OCI-LY3 (cell line): ENCODE results near the gene RNF227.

Source experiments
- H2AFZ ChIP-seq: fragments of 200-600, 300-600 bp; shearing (Covaris generic); 2 replicates; pipeline ENCODE4 v1.6.0; 2014; ENCODE audit warnings: antibody characterized with exemption, low read depth, low read length
- H3K27ac ChIP-seq: fragments of 200-600, 300-600 bp; sonication (generic); 2 replicates; pipeline ENCODE4 v1.5.1; 2014; ENCODE audit warnings: mild to moderate bottlenecking, low read length, moderate library complexity, mixed read lengths
- H3K27me3 ChIP-seq: fragments of 200-600, 300-600 bp; sonication (generic); 2 replicates; pipeline ENCODE4 v1.6.1; 2014; ENCODE audit warnings: low read depth, low read length, mixed read lengths
- H3K36me3 ChIP-seq: fragments of 200-600, 300-600 bp; sonication (generic); replicated peaks from 2 replicates; pipeline ENCODE3; 2014; ENCODE audit warnings: low read depth, low read length, mixed read lengths
- H3K4me1 ChIP-seq: fragments of 300-600, 200-600 bp; sonication (generic); 2 replicates; pipeline ENCODE4 v1.6.1; 2014; ENCODE audit warnings: low read length, mixed read lengths
- H3K4me2 ChIP-seq: fragments of 200-600, 300-600 bp; sonication (generic); 2 replicates; pipeline ENCODE4 v1.6.1; 2014; ENCODE audit warnings: low read length, mixed read lengths
- H3K4me3 ChIP-seq: fragments of 300-600, 200-600 bp; sonication (generic); 2 replicates; pipeline ENCODE4 v1.5.1; 2014; ENCODE audit warnings: antibody characterized with exemption, mild to moderate bottlenecking, low read length, moderate library complexity
- H3K79me2 ChIP-seq: fragments of 300-600, 200-600 bp; shearing (Covaris generic); 2 replicates; pipeline ENCODE4 v1.6.1; 2014; ENCODE audit warnings: mild to moderate bottlenecking, low read length, mixed read lengths
- H3K9ac ChIP-seq: fragments of 300-600, 200-600 bp; shearing (Covaris generic); 2 replicates; pipeline ENCODE4 v1.6.0; 2014; ENCODE audit warnings: mild to moderate bottlenecking, low read length, moderate library complexity
- H3K9me3 ChIP-seq: fragments of 200-600, 300-600 bp; shearing (Covaris generic); 2 replicates; pipeline ENCODE4 v1.6.1; 2014; ENCODE audit warnings: low read length, mixed read lengths; ENCODE audit not compliant: insufficient read depth
- H4K20me1 ChIP-seq: fragments of 200-600, 300-600 bp; sonication (generic); 2 replicates; pipeline ENCODE4 v1.6.1; 2016; ENCODE audit warnings: low read length, mixed read lengths; ENCODE audit not compliant: insufficient read depth
- CTCF ChIP-seq: fragments of 200-600, 300-600 bp; sonication (generic); IDR thresholded peaks from 2 replicates; pipeline ENCODE4 v1.5.1; 2014; ENCODE audit warnings: antibody characterized with exemption, low read length, low read depth
- EZH2phosphoT487 ChIP-seq: fragments of 200-600 bp; shearing (Covaris generic); IDR thresholded peaks from 2 replicates; pipeline ENCODE4 v1.6.1; 2018; ENCODE audit warnings: antibody characterized with exemption, mixed run types, low read depth

RNF227 gene

GRCh38 chr17:7930841-7931631 lies 14.9 kb upstream of the RNF227 start:
- peak overlapping the region; percentile 94 for H3K4me3 ChIP-seq
- no peak for TF ChIP-seq EZH2phosphoT487
- no peak for TF ChIP-seq CTCF
- H3K9me3 ChIP-seq = no peaks in the 10 kb centered on the region
- peaks cover 5% of the 10 kb centered on the region for H3K36me3 ChIP-seq
- no peak overlapping the region for H2AFZ ChIP-seq
- H3K9ac ChIP-seq = peak overlapping the region; percentile 87
- no peaks in the 10 kb centered on the region for H3K27me3 ChIP-seq
- H3K4me2 ChIP-seq = peak overlapping the region; percentile 96
- peaks cover 21% of the 10 kb centered on the region for H3K79me2 ChIP-seq
- peaks cover 15% of the 10 kb centered on the region for H3K4me1 ChIP-seq
- no peaks in the 10 kb centered on the region for H4K20me1 ChIP-seq
- H3K27ac ChIP-seq = peak overlapping the region; percentile 22; the same call in 1 of the 2 replicates

GRCh38 chr17:7929158-7930023 lies 13.3 kb upstream of the RNF227 start, which contains the start of gene KCNAB3:
KCNAB3 (minus strand) TSS chr17:7929856; CDS start chr17:7929435, 421 bp downstream.
- no peaks in the 10 kb centered on the region for H3K27me3 ChIP-seq
- H3K27ac ChIP-seq = no peak within 1 kb of the TSS
- H3K9ac ChIP-seq = no peak within 1 kb of the TSS
- H3K4me1 ChIP-seq = peaks cover 15% of the 10 kb centered on the region
- H3K79me2 ChIP-seq = peaks cover 21% of the 10 kb centered on the region
- H2AFZ ChIP-seq = no peak within 1 kb of the TSS
- peaks cover 2% of the 10 kb centered on the region for H3K36me3 ChIP-seq
- no peaks in the 10 kb centered on the region for H3K9me3 ChIP-seq
- H3K4me2 ChIP-seq = no peak within 1 kb of the TSS
- H4K20me1 ChIP-seq = no peaks in the 10 kb centered on the region
- no peak within 1 kb of the TSS for H3K4me3 ChIP-seq
- no peak for TF ChIP-seq CTCF
- TF ChIP-seq EZH2phosphoT487 = no peak

- no peaks in the 10 kb centered on the region for H3K9me3 ChIP-seq
- no peak overlapping the region for H3K9ac ChIP-seq
- TF ChIP-seq EZH2phosphoT487 (no peak), CTCF (no peak)
- no peaks in the 10 kb centered on the region for H3K36me3 ChIP-seq
- H3K79me2 ChIP-seq = peaks cover 11% of the 10 kb centered on the region
- no peak overlapping the region for H3K4me2 ChIP-seq
- no peak overlapping the region for H2AFZ ChIP-seq
- H3K27ac ChIP-seq = no peak overlapping the region
- no peak overlapping the region for H3K4me3 ChIP-seq
- H4K20me1 ChIP-seq = no peaks in the 10 kb centered on the region
- peaks cover 4% of the 10 kb centered on the region; the same call in 1 of the 2 replicates for H3K4me1 ChIP-seq
- H3K27me3 ChIP-seq = no peaks in the 10 kb centered on the region
Observed at GRCh38 chr17:7927596-7927995, 11.5 kb upstream of the RNF227 start.
